COLO668 (cell line): ENCODE measurements around the gene SPHK2.
"Not testable (repeated sequence)": the region's sequence is repeated elsewhere in the genome, so short reads cannot be mapped to it uniquely, and the experiment has no call there.

Experiments used
- DNase-seq: peaks from one replicate; lab custom pipeline; 2025; ENCODE audit not compliant: unreplicated experiment; lab: John Stamatoyannopoulos, UW

SPHK2 gene

GRCh38 chr19:48618916-48619691, at the start of gene SPHK2, which contains the start of gene RPL18:
Gene SPHK2 (plus strand): TSS chr19:48619506. CDS start chr19:48620515, 1,009 bp downstream.
Gene RPL18 (minus strand): TSS chr19:48619178. CDS start chr19:48619143, 35 bp downstream.
- peak; percentile 100 for DNase-seq

GRCh38 chr19:48569814-48570213, 49.5 kb upstream of the SPHK2 start:
- DNase-seq = no peak

- peak; percentile 38 for DNase-seq
Observed at GRCh38 chr19:48571378-48572162, 47.7 kb upstream of the SPHK2 start.

- peak; percentile 5 for DNase-seq
Observed at GRCh38 chr19:48573163-48573505, 46.2 kb upstream of the SPHK2 start.

- DNase-seq = no peak
Observed at GRCh38 chr19:48575931-48576622, 43.2 kb upstream of the SPHK2 start.

- DNase-seq = not testable (repeated sequence)
Observed at GRCh38 chr19:48577908-48578307, 41.4 kb upstream of the SPHK2 start.

- DNase-seq = no peak
Observed at GRCh38 chr19:48578891-48579290, 40.4 kb upstream of the SPHK2 start.

GRCh38 chr19:48582168-48582567, 37.1 kb upstream of the SPHK2 start:
- DNase-seq = no peak

- no peak for DNase-seq
Observed at GRCh38 chr19:48587387-48587786, 31.9 kb upstream of the SPHK2 start.

GRCh38 chr19:48588670-48589401, 30.5 kb upstream of the SPHK2 start:
- DNase-seq = peak; percentile 92

GRCh38 chr19:48591021-48591420, 28.3 kb upstream of the SPHK2 start:
- no peak for DNase-seq

GRCh38 chr19:48595171-48595570, 24.1 kb upstream of the SPHK2 start:
- no peak for DNase-seq

- no peak for DNase-seq
Observed at GRCh38 chr19:48595833-48596232, 23.5 kb upstream of the SPHK2 start.

- no peak for DNase-seq
Observed at GRCh38 chr19:48596237-48596636, 23.1 kb upstream of the SPHK2 start.

GRCh38 chr19:48596679-48597465, 22.4 kb upstream of the SPHK2 start:
- no peak for DNase-seq

- no peak for DNase-seq
Observed at GRCh38 chr19:48598996-48599700, 20.2 kb upstream of the SPHK2 start.

- DNase-seq = no peak
Observed at GRCh38 chr19:48600679-48601417, 18.5 kb upstream of the SPHK2 start.

- peak; percentile 11 for DNase-seq
Observed at GRCh38 chr19:48603001-48603400, 16.3 kb upstream of the SPHK2 start.

- no peak for DNase-seq
Observed at GRCh38 chr19:48603449-48603848, 15.9 kb upstream of the SPHK2 start.
